ENCODE data around the gene C1QTNF4.
"Not testable (repeated sequence)": the region's sequence is repeated elsewhere in the genome, so short reads cannot be mapped to it uniquely, and the experiment has no call there.

C1QTNF4 gene

GRCh38 chr11:47566149-47566698 lies 28.0 kb downstream of the C1QTNF4 start:
- Histone ChIP-seq H3K27ac (ENCODE audit: low read depth, low read length) (no peak overlapping the region), H3K4me1 (ENCODE audit: control insufficient read depth, insufficient read depth, low read length, unreplicated experiment) (peaks cover 11% of the 10 kb centered on the region), H3K27me3 (ENCODE audit: insufficient read depth, low read length) (no peaks in the 10 kb centered on the region), H3K36me3 (ENCODE audit: insufficient read depth, low read length) (0 out of 2 replicates have a peak, but pooled peaks cover 3% of the 10 kb centered on the region), H3K79me2 (ENCODE audit: control insufficient read depth, insufficient read depth, low read length, unreplicated experiment) (peaks cover 43% of the 10 kb centered on the region), H3K4me3 (ENCODE audit: low read depth, low read length) (peak overlapping the region; percentile 100), H2AFZ (ENCODE audit: low read length, unreplicated experiment) (peak overlapping the region; percentile 99)

- H3K36me3 ChIP-seq (ENCODE audit: insufficient read depth, low read length): 0 out of 2 replicates have a peak, but pooled peaks cover 3% of the 10 kb centered on the region
- H3K4me3 ChIP-seq (ENCODE audit: low read depth, low read length): peak within 1 kb of the TSS; percentile 100
- H3K27ac ChIP-seq (ENCODE audit: low read depth, low read length): peak within 1 kb of the TSS; percentile 50; the same call in 1 of the 2 replicates
- H3K4me1 ChIP-seq (ENCODE audit: control insufficient read depth, insufficient read depth, low read length, unreplicated experiment): peaks cover 9% of the 10 kb centered on the region
- no peaks in the 10 kb centered on the region for H3K27me3 ChIP-seq (ENCODE audit: insufficient read depth, low read length)
- peak within 1 kb of the TSS; percentile 99 for H2AFZ ChIP-seq (ENCODE audit: low read length, unreplicated experiment)
- H3K79me2 ChIP-seq (ENCODE audit: control insufficient read depth, insufficient read depth, low read length, unreplicated experiment): peaks cover 39% of the 10 kb centered on the region
Observed at GRCh38 chr11:47565340-47566148, 28.7 kb downstream of the C1QTNF4 start, which contains the start of gene PTPMT1. Gene PTPMT1, plus strand, starts transcription at chr11:47565599. Its CDS starts 24 bp downstream, at chr11:47565623.

GRCh38 chr11:47564933-47565339 lies 29.3 kb downstream of the C1QTNF4 start:
- H3K4me1 ChIP-seq (ENCODE audit: control insufficient read depth, insufficient read depth, low read length, unreplicated experiment): peaks cover 14% of the 10 kb centered on the region
- H3K27me3 ChIP-seq (ENCODE audit: insufficient read depth, low read length): no peaks in the 10 kb centered on the region
- peak overlapping the region; percentile 100 for H3K4me3 ChIP-seq (ENCODE audit: low read depth, low read length)
- peak overlapping the region; percentile 50; the same call in 1 of the 2 replicates for H3K27ac ChIP-seq (ENCODE audit: low read depth, low read length)
- peaks cover 37% of the 10 kb centered on the region for H3K79me2 ChIP-seq (ENCODE audit: control insufficient read depth, insufficient read depth, low read length, unreplicated experiment)
- 0 out of 2 replicates have a peak, but pooled peaks cover 3% of the 10 kb centered on the region for H3K36me3 ChIP-seq (ENCODE audit: insufficient read depth, low read length)
- H2AFZ ChIP-seq (ENCODE audit: low read length, unreplicated experiment): peak overlapping the region; percentile 88

GRCh38 chr11:47564366-47564765 lies 29.8 kb downstream of the C1QTNF4 start:
- H3K4me3 ChIP-seq (ENCODE audit: low read depth, low read length): peak overlapping the region; percentile 33; the same call in 1 of the 2 replicates
- not testable (repeated sequence) for H3K27ac ChIP-seq (ENCODE audit: low read depth, low read length); H2AFZ ChIP-seq (ENCODE audit: low read length, unreplicated experiment); H3K36me3 ChIP-seq (ENCODE audit: insufficient read depth, low read length); H3K27me3 ChIP-seq (ENCODE audit: insufficient read depth, low read length)
- H3K4me1 ChIP-seq (ENCODE audit: control insufficient read depth, insufficient read depth, low read length, unreplicated experiment): peaks cover 14% of the 10 kb centered on the region
- peaks cover 33% of the 10 kb centered on the region for H3K79me2 ChIP-seq (ENCODE audit: control insufficient read depth, insufficient read depth, low read length, unreplicated experiment)

- peaks cover 28% of the 10 kb centered on the region for H3K79me2 ChIP-seq (ENCODE audit: control insufficient read depth, insufficient read depth, low read length, unreplicated experiment)
- H3K4me3 ChIP-seq (ENCODE audit: low read depth, low read length); H3K27ac ChIP-seq (ENCODE audit: low read depth, low read length); H3K27me3 ChIP-seq (ENCODE audit: insufficient read depth, low read length); H2AFZ ChIP-seq (ENCODE audit: low read length, unreplicated experiment); H3K36me3 ChIP-seq (ENCODE audit: insufficient read depth, low read length): not testable (repeated sequence)
- peaks cover 14% of the 10 kb centered on the region for H3K4me1 ChIP-seq (ENCODE audit: control insufficient read depth, insufficient read depth, low read length, unreplicated experiment)
Observed at GRCh38 chr11:47562393-47562792, 31.8 kb downstream of the C1QTNF4 start.

GRCh38 chr11:47560426-47560825 lies 33.8 kb downstream of the C1QTNF4 start:
- peaks cover 10% of the 10 kb centered on the region for H3K79me2 ChIP-seq (ENCODE audit: control insufficient read depth, insufficient read depth, low read length, unreplicated experiment)

GRCh38 chr11:47558695-47559094 lies 35.5 kb downstream of the C1QTNF4 start:
- H3K36me3 ChIP-seq (ENCODE audit: insufficient read depth, low read length): no peaks in the 10 kb centered on the region
- no peak overlapping the region for H3K4me3 ChIP-seq (ENCODE audit: low read depth, low read length)
- H3K27ac ChIP-seq (ENCODE audit: low read depth, low read length): no peak overlapping the region
- H3K27me3 ChIP-seq (ENCODE audit: insufficient read depth, low read length): no peaks in the 10 kb centered on the region
- peaks cover 8% of the 10 kb centered on the region for H3K4me1 ChIP-seq (ENCODE audit: control insufficient read depth, insufficient read depth, low read length, unreplicated experiment)
- no peak overlapping the region for H2AFZ ChIP-seq (ENCODE audit: low read length, unreplicated experiment)
- H3K79me2 ChIP-seq (ENCODE audit: control insufficient read depth, insufficient read depth, low read length, unreplicated experiment): no peaks in the 10 kb centered on the region

More at GRCh38 chr11:47560426-47560825, 33.8 kb downstream of the C1QTNF4 start:
- no peak overlapping the region for H3K27ac ChIP-seq (ENCODE audit: low read depth, low read length)
- no peaks in the 10 kb centered on the region for H3K27me3 ChIP-seq (ENCODE audit: insufficient read depth, low read length)
- H3K36me3 ChIP-seq (ENCODE audit: insufficient read depth, low read length): no peaks in the 10 kb centered on the region
- peaks cover 8% of the 10 kb centered on the region for H3K4me1 ChIP-seq (ENCODE audit: control insufficient read depth, insufficient read depth, low read length, unreplicated experiment)
- H2AFZ ChIP-seq (ENCODE audit: low read length, unreplicated experiment): no peak overlapping the region
- no peak overlapping the region for H3K4me3 ChIP-seq (ENCODE audit: low read depth, low read length)

GRCh38 chr11:47557004-47557403 lies 37.2 kb downstream of the C1QTNF4 start:
- not testable (repeated sequence) for H3K36me3 ChIP-seq (ENCODE audit: insufficient read depth, low read length); H2AFZ ChIP-seq (ENCODE audit: low read length, unreplicated experiment); H3K27me3 ChIP-seq (ENCODE audit: insufficient read depth, low read length); H3K79me2 ChIP-seq (ENCODE audit: control insufficient read depth, insufficient read depth, low read length, unreplicated experiment); H3K27ac ChIP-seq (ENCODE audit: low read depth, low read length); H3K4me1 ChIP-seq (ENCODE audit: control insufficient read depth, insufficient read depth, low read length, unreplicated experiment); H3K4me3 ChIP-seq (ENCODE audit: low read depth, low read length)

- peaks cover 45% of the 10 kb centered on the region for H3K79me2 ChIP-seq (ENCODE audit: control insufficient read depth, insufficient read depth, low read length, unreplicated experiment)
- H3K27me3 ChIP-seq (ENCODE audit: insufficient read depth, low read length): no peaks in the 10 kb centered on the region
- no peaks in the 10 kb centered on the region for H3K36me3 ChIP-seq (ENCODE audit: insufficient read depth, low read length)
- peaks cover 26% of the 10 kb centered on the region for H3K4me1 ChIP-seq (ENCODE audit: control insufficient read depth, insufficient read depth, low read length, unreplicated experiment)
- peak overlapping the region; percentile 96 for H2AFZ ChIP-seq (ENCODE audit: low read length, unreplicated experiment)
- H3K27ac ChIP-seq (ENCODE audit: low read depth, low read length): no peak overlapping the region
- H3K4me3 ChIP-seq (ENCODE audit: low read depth, low read length): peak overlapping the region; percentile 97
Observed at GRCh38 chr11:47553406-47553743, 40.8 kb downstream of the C1QTNF4 start.

- Histone ChIP-seq H2AFZ (ENCODE audit: low read length, unreplicated experiment) (peak within 1 kb of the TSS; percentile 96), H3K79me2 (ENCODE audit: control insufficient read depth, insufficient read depth, low read length, unreplicated experiment) (peaks cover 51% of the 10 kb centered on the region), H3K36me3 (ENCODE audit: insufficient read depth, low read length) (no peaks in the 10 kb centered on the region), H3K27me3 (ENCODE audit: insufficient read depth, low read length) (no peaks in the 10 kb centered on the region), H3K4me1 (ENCODE audit: control insufficient read depth, insufficient read depth, low read length, unreplicated experiment) (peaks cover 31% of the 10 kb centered on the region), H3K27ac (ENCODE audit: low read depth, low read length) (peak within 1 kb of the TSS; percentile 76), H3K4me3 (ENCODE audit: low read depth, low read length) (peak within 1 kb of the TSS; percentile 97)
Observed at GRCh38 chr11:47552566-47553405, 41.4 kb downstream of the C1QTNF4 start, which contains the start of gene CELF1. Gene CELF1, minus strand, starts transcription at chr11:47553132. Its CDS starts 53,609 bp downstream, at chr11:47499523.

Measured in ACC112 (cell line).